Bladder microvascular endothelial cell (primary cell): ENCODE measurements around the gene ZNF189. TPM values are rescaled to one million over a fixed set of nuclear protein-coding genes. Genes with fewer than 3 reads are reported as not detected.

Experiments used
- total RNA-seq: library from RNA; depleted of rRNA; stranded (reverse); fragments of >200 nt; gene quantifications from 2 replicates; pipeline ENCODE4 v1.2.3, GENCODE V29; 2014

The ZNF189 gene
- total RNA-seq, result 15.4 and 32.8 TPM in 2 replicates

GRCh38 chr9:101398068-101398929, at the start of gene ZNF189, which contains the start of gene MRPL50:
TSS of gene ZNF189 (plus strand) at chr9:101398851. CDS start at chr9:101399157, 306 bp downstream.
TSS of gene MRPL50 (minus strand) at chr9:101398618. CDS start at chr9:101398592, 26 bp downstream.

GRCh38 chr9:101384873-101385536, 13.6 kb upstream of the ZNF189 start, which contains the start of gene BAAT:
TSS of gene BAAT (minus strand) at chr9:101385006. CDS start at chr9:101371404, 13,602 bp downstream.

GRCh38 chr9:101435601-101436079, 37.0 kb downstream of the ZNF189 start, which contains the start of gene ALDOB:
TSS of gene ALDOB (minus strand) at chr9:101435774. CDS start at chr9:101430887, 4,887 bp downstream.

Other genes with a start within 250 kb of the ZNF189 start
- gene BAAT, start 13.8 kb upstream of the ZNF189 start, total RNA-seq, result under 0.01 TPM in 1 of 2 replicates, not detected in the other
- 10.2 and 14.5 TPM in 2 replicates for gene MRPL50, start 233 bp upstream of the ZNF189 start, total RNA-seq
- gene ALDOB, start 36.9 kb downstream of the ZNF189 start, total RNA-seq, result 0.06 TPM in 1 of 2 replicates, not detected in the other
- gene RNF20, start 135.0 kb downstream of the ZNF189 start, total RNA-seq, result 17.3 and 37.6 TPM in 2 replicates
- not detected in 2 replicates for gene PPP3R2, start 196.1 kb downstream of the ZNF189 start, total RNA-seq